HG03442 (cell line): ENCODE data around the gene CA4.

Source experiments
- ATAC-seq: cut with Tn5 transposase; IDR thresholded peaks from one replicate; pipeline ENCODE4 v1.9.1; 2021; ENCODE audit warnings: mild to moderate bottlenecking, moderate library complexity; ENCODE audit not compliant: unreplicated experiment

CA4 gene

DNA sequence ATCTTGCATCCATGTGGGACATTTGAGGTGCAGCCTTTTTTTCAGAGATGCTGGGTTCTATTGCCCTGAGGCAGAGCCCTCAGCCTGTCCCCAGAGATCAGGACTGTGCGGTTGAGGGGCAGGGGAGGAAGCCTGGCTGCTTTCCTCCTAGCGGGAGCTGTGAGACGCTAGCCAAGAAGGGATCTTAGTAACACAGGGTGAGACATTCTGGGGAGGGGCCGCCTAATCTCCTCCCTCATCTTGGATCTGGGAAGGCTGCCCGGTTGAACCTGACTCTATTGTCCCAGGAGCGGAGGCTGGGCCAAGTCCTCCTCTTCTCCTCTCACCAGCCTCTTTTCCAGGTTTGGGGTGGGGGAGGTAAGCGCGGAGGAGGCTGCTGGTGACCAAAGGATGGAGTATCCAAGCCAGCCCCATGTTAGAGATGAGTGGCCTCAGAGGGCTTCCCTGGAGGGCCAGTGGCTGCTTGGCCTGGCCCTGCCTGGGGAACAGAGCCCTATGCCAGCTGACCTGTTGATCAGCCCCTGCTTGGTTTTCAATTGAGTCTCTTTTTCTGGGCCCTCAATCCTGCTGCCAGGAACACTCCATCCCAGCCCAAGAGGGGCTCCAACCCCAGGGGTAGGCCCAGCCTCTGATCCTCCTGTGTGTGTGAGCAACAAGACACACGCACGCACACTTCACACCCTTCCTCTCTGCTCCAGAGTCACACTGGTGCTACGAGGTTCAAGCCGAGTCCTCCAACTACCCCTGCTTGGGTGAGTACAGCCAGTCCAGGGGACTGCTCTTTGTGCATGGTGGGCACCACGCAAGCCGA is 5.0 kb downstream of the CA4 start:
- no peak for ATAC-seq

DNA sequence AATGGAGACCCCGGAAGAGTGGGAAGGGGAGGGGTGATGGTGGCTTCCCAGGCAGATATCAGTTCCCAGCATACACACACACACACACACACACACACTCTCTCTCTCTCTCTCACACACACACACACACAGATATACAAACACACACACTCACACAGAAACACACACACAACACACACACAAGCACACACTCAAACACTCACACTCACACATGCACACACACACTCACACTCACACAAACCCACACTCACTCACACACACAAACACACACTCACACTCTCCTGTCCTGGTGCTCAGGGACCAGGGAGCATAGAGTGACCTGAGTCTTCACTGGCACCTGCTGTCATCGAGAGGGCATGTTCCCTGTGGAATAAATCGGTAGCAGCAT is 5.6 kb downstream of the CA4 start:
- no peak for ATAC-seq

DNA sequence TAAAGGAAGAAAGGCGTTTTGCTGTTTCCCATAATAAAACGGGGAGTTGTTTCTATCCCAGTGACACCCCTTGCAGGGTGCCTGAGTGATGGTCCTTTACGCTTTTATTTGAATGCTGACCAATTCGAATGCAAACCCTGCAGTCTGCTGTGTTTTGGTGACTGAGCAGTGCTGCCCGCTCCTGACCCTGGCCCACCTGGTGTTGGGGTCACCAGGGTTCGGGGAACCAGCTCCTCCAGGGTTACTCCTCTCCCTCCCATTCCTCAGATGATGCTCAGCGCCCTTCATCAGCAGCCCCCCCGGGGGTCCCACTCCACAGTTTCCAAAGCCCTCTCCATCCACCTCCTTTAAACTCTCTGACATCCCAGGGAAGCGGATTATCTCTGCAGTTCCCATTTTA is 6.0 kb downstream of the CA4 start:
- no peak for ATAC-seq

DNA sequence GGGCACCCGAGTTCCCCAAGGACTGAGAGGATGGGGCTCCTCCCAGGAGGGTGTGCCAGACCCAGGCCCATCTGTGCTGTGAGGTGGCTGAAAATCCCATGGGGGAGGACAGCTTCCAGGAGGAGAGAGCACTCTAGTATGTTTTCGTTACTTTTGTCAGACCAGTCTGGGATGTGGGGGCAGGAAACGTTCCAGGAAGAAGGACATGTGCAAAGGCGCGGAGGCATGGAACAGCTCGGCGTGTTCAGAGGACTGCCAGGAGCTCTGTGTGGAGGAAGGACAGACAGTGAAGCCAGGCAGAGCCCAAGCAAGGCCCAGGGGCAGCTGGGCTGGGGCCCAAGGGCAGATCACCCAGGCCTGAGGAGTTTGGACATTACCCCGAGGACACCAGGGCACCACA is 7.0 kb downstream of the CA4 start:
- ATAC-seq, result no peak

DNA sequence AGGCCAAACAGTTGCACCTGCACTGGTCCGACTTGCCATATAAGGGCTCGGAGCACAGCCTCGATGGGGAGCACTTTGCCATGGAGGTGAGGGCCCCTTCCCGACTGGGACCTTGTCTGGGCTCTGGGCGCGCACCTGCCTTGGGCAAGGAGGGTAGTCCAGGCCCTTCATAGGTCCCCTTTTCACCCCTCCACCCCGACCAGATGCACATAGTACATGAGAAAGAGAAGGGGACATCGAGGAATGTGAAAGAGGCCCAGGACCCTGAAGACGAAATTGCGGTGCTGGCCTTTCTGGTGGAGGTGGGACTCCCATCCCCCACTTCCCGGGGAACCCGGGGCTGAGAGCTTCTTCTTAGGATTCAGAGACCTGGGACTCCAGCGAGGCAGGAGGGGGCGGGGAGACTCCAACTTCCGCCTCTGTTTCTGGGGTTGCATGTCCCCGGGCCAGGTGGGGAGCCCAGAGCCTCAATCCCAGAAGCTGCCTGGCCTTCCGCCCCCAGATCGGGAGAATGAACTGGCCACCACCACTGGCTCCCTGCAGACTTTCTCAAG is 7.8 kb downstream of the CA4 start:
- ATAC-seq, result no peak

DNA sequence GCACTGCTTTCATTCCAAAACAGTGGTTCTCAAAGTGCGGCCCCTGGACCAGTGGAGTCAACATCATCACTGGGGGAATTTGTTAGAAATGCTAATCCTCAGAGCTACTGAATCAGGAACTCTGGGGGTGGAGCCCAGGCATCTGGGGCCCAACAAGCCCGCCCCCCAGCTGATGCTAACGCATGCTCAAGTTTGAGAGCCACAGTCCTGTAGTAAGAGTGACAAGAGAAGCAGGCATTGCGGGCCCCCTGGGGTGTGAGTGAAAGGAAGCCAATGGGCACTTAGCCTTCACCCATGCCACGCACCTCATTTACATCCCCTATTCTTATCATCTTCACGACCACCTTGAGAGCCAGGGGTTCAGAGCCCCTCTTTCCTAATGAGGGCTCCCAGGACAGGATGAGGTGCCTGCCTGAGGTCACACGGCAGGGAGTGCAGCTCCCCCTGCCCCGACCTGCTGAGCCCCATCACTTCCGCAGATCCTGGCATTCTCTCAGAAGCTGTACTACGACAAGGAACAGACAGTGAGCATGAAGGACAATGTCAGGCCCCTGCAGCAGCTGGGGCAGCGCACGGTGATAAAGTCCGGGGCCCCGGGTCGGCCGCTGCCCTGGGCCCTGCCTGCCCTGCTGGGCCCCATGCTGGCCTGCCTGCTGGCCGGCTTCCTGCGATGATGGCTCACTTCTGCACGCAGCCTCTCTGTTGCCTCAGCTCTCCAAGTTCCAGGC is 9.1 kb downstream of the CA4 start:
- no peak for ATAC-seq

DNA sequence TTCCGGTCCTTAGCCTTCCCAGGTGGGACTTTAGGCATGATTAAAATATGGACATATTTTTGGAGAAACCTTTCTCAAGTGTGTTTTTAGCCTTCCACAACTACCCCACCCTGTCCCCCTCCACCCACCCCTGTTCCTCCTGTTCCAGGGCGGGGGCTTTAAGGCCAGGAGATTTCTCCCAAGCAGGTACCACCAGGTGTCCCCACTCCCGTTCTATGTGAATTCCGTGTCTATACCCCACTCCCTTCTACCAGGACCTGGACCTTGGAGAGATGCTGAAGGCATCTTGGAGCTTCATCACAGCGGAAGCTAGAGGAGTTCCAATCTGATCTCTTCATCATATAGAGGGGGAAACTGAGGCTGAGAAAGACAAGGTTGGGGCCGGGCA is 9.7 kb downstream of the CA4 start:
- no peak for ATAC-seq

DNA sequence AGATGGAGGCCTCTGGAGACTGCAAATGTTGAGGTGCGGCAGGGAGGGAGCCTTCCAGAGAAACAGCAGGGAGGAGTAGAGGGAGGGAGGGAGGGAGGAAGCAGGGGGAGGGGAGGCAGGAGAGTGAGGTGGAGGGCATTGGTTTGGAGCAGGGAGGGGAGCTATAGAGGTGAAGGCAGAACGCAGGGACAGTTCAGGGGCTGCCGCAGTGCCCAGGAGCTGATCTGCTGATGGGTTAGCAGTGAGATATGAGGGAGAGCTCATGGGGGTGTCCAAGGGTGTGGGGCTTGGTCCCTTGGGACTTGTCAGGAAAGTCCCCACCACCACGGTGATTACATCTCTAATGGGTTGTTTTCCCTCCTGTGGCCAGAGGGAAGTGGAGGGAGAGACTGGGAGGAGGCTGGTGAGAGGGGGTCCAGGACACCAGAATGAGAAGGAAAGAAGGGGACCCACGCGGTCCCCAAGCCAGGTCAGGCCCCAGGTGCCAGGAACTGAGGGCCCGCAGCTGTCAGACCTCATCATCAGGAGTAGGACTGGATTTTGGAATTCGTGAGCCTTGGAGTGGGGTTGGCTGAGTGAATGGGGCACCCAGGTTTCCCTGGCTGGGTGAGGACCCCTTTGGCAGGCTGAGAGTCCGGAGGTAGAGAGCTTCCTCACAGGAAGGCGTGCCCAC is 11.2 kb downstream of the CA4 start:
- no peak for ATAC-seq

DNA sequence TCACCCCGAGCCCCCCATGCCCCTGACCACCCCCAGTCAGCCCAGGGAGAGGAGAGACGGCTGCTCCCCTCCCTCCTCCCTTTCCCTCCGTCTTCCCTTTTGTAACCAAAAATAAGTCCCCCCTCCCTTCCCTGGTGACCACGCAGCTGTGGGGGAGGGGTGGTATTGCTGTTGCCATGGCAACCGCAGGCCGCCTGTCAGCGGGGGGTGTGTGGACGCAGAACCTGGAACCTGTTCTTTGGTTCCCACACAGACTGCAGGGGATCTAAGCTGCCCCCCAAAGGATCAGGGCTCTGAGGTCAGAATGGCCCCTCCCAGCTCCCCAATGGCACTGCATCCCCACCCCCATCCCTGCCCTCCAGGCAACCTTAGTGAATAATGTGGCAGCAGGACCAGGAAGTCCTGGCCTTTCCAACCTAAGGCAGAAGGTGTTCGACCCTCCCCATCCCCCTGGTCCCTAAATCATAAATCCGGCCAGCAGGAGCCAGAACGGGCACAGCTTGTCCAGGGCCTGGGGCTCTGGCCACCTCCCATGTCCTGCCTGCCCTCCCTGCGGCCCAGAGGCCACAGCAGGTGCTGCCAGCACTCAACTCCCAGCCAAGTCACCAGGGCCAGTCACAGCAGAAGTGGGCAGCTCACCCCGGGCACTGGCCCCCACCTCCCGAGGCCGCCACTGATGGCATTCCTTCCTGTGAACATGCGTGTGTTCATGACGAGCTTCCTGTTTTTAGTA is 12.0 kb downstream of the CA4 start:
- ATAC-seq, result no peak

DNA sequence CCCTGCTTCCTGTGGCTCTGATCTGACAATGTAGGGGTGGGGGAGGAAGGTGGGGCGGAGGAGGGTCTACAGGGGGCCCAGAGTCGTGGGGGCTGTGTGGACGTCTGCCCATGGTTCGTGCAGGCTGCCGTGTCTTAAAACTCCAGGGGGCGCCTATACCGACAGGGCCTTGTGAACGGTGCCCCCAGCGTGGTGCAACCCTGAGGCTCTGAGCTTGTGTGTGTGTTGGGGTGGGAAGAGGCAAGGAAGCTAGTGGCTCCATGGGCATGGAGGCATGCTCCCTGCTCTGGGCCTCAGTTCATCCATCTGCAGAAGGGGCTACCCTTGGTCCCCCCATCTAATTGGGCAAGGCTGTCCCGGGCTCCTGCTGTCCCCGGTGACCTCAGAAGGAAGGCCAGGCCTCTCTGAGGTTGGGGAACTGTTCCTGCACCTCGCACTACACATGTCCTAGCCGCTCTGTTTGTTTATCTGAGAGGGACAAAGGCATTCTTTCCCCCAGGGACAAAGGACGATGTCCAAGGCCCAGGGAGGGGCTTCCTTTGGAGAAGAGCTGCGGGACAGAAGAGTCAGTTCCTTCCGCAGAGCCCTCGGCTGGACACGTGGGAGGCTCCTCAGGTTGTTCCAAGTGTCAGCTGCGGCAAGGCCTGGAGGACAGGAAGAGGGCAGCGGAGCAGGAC is 13.5 kb downstream of the CA4 start:
- no peak for ATAC-seq

DNA sequence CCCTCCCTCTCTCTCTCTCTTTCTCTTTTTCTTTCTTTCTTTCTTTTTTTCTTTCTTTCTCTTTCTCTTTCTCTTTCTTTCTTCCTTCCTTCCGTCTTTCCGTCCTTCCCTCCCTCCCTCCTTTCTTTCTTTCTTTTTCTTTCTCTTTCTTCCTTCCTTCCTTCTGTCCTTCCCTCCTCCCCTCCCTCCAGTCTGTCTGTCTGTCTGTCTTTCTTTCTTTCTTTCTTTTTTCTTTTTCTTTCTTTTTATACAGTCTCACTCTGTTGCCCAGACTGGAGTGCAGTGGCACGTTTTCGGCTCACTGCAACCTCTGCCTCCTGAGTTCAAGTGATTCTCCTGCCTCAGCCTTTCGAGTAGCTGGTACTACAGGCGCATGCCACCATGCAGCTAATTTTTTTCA is 14.4 kb downstream of the CA4 start:
- ATAC-seq, result no peak

DNA sequence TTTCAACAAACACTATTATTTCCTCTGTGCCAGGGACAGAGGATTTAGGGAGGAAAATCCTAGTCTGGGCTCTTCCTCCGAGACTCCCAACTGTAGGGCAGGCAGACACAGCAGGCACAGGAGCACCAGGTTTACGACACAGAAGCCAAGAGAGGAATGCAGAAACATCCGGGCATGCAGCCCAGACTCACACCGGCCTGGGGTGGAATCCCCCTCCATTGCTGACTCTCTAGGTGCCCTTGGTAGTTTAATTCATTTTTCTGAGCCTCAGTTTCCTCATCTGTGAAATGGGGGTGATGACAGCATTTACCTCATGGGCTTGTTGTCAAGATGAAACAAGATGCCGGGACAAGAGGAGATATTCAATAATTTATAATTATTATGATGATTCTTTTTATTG is 14.9 kb downstream of the CA4 start:
- no peak for ATAC-seq

DNA sequence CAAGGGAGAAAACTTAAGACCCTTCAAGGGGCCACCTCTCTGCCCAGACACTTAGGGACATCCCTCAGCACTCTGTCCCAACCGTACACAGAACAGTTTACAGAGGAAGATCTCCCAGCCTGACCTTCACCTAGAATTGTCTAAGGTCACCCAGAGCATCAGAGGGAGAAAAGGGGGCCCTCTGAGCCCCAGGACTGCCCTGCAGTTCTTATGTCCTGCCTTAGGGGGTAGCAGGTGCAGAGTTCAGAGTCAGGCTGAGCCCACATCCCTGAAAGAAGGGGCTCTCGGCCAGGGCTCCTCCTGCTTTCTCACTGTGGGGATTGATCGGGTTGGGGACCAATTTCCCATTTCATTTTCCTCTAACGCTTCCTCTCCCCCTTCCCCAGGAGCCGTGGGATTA is 15.4 kb downstream of the CA4 start:
- ATAC-seq, result no peak

DNA sequence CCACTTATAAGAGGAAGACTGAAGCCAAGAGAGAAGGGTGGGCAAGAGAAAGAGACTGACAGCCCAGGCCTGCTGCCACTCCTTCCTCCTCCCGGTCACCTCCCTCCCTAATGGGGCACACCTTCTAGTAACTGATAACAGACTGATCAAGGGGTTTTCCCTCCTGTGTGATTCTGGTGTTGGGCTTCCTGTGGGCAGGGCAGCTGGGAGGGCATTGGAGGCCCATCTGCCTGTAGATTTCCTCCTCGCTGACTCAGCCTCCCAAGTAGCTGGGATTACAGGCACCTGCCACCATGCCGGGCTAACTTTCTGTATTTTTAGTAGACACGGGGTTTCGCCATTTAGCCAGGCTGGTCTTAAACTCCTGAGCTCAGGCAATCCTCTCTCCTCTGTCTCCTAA is 16.2 kb downstream of the CA4 start:
- no peak for ATAC-seq

DNA sequence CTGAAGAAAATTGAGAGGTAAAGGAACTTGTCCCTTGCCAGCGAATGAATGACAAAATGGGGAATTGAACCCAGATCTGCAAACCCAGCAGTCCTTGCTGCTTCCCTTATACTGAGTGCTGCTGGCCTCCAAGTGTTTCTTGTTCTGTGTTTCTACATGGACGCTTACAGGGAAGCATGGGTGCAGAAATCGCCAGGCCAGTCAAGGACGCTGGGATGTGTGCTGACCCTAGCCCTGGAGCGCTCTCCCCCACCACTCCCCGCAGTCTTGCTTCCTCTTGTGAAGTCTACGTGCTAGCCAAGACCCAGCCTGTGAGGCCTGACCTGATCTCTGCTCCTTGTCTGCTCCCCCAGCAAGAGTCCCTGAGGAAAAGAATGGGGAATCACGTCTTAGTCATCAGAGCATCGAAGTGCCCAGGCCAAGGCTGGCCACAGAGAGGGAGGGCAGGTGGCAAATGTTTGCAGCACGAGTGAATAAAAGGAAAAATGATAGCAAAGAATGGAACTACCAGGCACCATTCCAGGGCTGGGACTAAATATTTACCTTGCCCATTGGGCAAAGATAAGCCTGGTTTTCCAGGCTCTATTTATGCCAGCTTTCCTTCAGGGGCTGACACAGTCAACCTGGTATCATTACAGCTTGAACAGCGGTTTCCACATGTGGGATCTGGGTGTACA is 17.4 kb downstream of the CA4 start:
- no peak for ATAC-seq

DNA sequence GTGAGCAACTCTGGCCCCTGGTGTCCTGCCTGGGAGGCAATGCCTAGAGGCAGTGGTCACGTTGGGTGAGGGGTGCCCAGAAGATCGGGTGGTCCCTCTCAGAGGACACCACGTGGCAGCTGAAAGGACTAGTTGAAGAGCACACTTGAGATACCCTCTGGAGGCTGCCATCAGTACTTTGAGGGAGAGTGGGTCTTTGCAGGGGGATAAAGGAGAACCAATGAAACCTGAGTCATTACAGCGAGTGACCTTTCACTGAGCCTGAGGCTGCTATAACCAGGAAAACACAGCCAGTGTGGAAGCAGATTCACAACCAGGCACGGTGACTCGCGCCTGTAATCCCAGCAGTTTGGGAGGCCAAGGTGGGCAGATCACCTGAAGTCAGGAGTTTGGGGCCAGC is 18.9 kb downstream of the CA4 start:
- no peak for ATAC-seq

DNA sequence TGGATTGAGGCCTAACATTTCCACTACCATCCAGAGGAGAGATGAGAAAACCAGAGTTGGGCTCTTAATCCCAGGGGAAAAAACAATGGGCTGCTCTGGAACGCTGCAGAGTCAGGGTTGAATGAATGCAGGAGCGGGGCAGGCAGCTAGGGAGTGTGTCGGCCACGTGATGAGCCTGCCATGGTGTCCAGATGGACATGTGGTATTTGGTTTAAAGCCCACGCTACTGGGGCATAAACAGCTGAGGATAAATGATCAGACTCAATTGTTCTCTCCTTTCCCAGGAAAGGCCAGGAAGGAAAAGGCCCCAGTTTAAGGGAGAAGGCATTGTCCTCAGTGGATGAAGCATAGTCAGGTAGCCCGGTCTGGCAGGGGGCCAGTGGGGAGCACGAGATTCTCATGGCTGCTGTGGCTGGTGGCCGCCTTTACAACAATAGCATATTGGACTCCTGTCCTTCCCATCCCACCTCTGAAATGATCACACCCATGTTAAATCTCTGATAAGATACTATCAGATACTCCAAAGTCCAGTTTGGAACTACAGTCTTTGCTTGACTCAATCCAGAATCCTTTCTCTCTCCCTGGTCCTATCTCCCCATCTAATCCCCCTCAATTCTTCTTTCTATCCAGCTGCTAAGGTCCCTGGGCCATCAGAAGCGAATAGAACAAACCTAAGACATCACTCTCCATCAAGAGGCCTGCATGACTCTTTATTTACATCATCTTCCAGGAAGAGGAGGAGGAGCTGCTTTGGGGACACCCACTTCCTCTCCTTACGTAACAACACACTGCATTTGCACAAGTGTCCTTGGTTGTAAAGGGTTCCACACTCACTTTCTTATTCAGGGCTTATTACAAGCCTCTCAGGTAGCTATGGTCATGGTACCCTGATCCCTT is 20.4 kb downstream of the CA4 start:
- no peak for ATAC-seq

DNA sequence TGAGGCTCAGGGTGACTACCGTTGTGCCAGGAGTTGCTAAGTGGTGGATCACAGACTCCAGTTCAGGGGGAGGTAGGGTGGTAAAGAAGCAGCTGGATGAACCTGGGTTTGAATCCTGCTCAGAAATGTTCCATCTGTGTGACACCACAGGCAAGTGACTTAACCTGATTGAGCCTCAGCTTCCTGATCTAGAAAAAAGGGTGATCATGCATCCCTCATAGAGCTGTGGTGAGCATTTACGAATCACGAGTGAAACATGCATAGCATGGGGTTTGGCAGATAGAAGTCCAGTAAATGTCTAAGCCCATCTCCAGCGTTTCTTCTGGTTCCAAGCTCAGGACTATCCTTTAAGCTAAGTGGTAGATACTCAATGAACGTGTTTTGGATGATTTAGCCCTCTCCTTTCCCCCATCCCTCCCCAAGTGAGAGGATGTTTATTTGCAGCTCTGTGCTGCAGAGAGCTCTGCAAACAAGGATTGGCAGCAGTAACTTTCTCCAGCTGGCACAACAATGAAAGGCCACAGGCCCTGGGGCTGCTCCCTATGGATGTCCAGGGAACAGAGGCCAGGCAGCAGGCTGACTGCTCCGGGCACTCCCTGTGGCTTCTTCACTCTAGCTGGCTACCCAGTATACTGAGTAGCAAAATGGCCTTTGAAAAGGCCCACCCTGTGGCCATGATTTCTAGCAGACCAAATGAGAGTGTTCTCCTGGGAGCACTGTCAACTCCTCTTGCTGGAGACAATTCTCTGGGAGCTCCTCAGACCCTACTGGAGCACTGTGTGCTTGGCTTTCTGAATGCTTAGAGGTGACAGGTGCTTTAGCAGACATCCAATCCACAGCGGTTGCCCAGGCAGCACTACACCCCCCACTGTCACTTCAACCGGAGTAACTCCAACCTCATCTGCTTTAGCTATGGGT is 21.3 kb downstream of the CA4 start:
- no peak for ATAC-seq
